Transverse colon (tissue), 4 donors: ENCODE measurements around the gene PLXDC2.

ENCODE experiments used
- EP300 ChIP-seq: sonication (generic); formaldehyde crosslinking; IDR thresholded peaks from one replicate; pipeline ENCODE4 v1.6.1; 2017; ENCODE audit warnings: antibody characterized with exemption, low read depth
- POLR2A ChIP-seq: fragments of 450-650 bp; IDR thresholded peaks from one replicate; pipeline ENCODE4 v1.6.1; 2016; ENCODE audit warnings: antibody characterized with exemption, mild to moderate bottlenecking, moderate library complexity
- POLR2AphosphoS5 ChIP-seq, 3 donors: sonication (generic); formaldehyde crosslinking; IDR thresholded peaks; one replicate each; pipeline ENCODE4 v1.6.1; 2016; ENCODE audit warnings: antibody characterized with exemption in 3 of 3
- TF ChIP-seq, protein P1 (sequence below), 5 experiments: fragments of 200-600 bp in 3 of 5; fragments of 450-650 bp in 2 of 5; sonication (generic) in 3 of 5; IDR thresholded peaks; 1 replicate in 2 of 5; 2 replicates in 3 of 5; pipeline ENCODE4 v1.5.1; 2016 to 2017; ENCODE audit warnings: antibody characterized with exemption in 5 of 5, inconsistent platforms in 3 of 5, mild to moderate bottlenecking in 2 of 5, moderate library complexity in 1 of 5

DNA sequence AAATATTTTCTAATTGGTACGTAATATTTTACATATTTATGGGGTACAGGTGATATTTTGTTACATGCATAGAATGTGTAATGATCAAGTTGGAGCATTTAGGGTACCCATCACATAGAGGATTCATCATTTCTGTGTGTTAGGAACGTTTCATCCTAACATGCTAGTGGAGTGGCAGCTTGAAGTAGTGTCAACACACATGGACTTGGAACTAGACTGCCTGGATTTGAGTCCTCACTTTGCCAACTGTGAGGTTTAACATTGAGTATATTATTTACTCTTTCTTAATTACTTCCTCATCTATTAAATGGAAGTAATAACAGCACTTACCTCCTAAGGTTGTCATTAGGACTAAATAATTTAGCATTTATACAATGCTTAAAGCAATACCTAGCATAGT is 241.9 kb downstream of the PLXDC2 start:
- TF ChIP-seq, protein P1, sequence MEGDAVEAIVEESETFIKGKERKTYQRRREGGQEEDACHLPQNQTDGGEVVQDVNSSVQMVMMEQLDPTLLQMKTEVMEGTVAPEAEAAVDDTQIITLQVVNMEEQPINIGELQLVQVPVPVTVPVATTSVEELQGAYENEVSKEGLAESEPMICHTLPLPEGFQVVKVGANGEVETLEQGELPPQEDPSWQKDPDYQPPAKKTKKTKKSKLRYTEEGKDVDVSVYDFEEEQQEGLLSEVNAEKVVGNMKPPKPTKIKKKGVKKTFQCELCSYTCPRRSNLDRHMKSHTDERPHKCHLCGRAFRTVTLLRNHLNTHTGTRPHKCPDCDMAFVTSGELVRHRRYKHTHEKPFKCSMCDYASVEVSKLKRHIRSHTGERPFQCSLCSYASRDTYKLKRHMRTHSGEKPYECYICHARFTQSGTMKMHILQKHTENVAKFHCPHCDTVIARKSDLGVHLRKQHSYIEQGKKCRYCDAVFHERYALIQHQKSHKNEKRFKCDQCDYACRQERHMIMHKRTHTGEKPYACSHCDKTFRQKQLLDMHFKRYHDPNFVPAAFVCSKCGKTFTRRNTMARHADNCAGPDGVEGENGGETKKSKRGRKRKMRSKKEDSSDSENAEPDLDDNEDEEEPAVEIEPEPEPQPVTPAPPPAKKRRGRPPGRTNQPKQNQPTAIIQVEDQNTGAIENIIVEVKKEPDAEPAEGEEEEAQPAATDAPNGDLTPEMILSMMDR (IDR thresholded peaks at IDR 0.05) = no peak
- TF ChIP-seq POLR2A (no peak), EP300 (no peak), POLR2AphosphoS5 (IDR thresholded peaks at IDR 0.05) (no peak)
